ENCODE data around the gene TCP10L. TPM values are rescaled to one million over a fixed set of nuclear protein-coding genes. Genes with fewer than 3 reads are reported as not detected.

The TCP10L gene
- total and polyA plus RNA-seq, 9 donors = 0.48 to 5.2 (median 1.7) TPM

DNA sequence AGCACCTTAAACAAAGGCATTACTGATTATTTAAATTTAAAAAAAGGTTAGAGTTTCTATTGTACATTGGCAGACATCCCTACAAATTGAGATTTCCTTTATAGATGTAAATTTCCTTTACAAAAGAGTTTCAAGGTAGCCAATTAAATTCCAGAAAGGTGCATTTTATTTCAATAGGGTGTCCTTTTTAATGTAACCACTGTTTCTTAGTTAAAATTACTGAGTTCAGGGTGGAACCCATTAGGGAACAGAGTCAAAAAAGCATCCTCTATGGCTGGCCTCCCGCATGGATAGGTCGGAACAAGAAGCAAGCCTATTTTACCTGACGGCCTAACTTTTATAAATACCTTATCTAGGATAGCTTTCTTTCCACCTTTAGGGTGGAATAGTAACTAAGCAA, 24.4 kb downstream of the TCP10L start:
- no peaks in the 10 kb centered on the region for H3K27me3 ChIP-seq
- 93 to 97% (median 95%) methylated on average over 3 of the region's 3 CpGs for WGBS, 3 donors
- intact Hi-C loops (cut with DNase I) = loop anchor here in 2 of 4 donors (5.0 to 10.0 kb wide), 3 partner anchors 106 to 154 kb away; partner anchors contain the start of gene EVA1C (in 1 of the 2)
- TF ChIP-seq POLR2A (IDR thresholded peaks at IDR 0.05) = no peak
- TF ChIP-seq EP300 (IDR thresholded peaks at IDR 0.05) = no peak
- TF ChIP-seq, protein P1, sequence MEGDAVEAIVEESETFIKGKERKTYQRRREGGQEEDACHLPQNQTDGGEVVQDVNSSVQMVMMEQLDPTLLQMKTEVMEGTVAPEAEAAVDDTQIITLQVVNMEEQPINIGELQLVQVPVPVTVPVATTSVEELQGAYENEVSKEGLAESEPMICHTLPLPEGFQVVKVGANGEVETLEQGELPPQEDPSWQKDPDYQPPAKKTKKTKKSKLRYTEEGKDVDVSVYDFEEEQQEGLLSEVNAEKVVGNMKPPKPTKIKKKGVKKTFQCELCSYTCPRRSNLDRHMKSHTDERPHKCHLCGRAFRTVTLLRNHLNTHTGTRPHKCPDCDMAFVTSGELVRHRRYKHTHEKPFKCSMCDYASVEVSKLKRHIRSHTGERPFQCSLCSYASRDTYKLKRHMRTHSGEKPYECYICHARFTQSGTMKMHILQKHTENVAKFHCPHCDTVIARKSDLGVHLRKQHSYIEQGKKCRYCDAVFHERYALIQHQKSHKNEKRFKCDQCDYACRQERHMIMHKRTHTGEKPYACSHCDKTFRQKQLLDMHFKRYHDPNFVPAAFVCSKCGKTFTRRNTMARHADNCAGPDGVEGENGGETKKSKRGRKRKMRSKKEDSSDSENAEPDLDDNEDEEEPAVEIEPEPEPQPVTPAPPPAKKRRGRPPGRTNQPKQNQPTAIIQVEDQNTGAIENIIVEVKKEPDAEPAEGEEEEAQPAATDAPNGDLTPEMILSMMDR (IDR thresholded peaks at IDR 0.05) = no peak
- H3K4me1 ChIP-seq (ENCODE audit: insufficient read depth) = no peaks in the 10 kb centered on the region
- no peaks in the 10 kb centered on the region for H3K36me3 ChIP-seq
- H3K27ac ChIP-seq = no peak overlapping the region
- no peaks in the 10 kb centered on the region for H3K9me3 ChIP-seq
- DNase-seq = no peak
- no peak overlapping the region for H3K4me3 ChIP-seq

DNA sequence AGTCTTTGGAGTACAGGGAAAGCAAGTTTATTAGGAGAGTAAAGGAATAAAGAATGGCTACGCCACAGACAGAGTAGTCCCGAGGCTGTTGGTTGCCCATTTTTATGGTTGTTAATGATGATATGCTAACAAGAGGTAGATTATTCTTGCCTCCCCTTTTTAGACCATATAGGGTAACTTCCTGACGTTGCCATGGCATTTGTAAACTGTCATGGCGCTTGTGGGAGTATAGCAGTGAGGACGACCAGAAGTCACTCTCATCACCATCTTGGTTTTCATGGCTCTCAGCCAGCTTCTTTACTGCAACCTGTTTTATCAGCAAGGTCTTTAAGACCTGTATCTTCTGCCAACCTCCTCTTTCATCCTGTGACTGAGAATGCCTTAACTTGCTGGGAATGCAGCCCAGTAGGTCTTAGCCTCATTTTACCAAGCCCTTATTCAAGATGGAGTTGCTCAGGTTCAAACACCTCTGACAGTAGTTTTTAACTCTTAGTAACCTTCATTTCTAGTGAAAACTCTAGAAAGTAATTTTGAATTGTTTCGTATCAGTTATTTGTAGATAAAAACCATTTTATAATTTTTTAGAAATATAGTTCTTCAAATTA, 26.2 kb downstream of the TCP10L start:
- no peak for TF ChIP-seq EP300 (IDR thresholded peaks at IDR 0.05)
- TF ChIP-seq, protein P1 (IDR thresholded peaks at IDR 0.05) = no peak
- TF ChIP-seq POLR2A (IDR thresholded peaks at IDR 0.05) = no peak
- H3K36me3 ChIP-seq = no peaks in the 10 kb centered on the region
- no peak overlapping the region for H3K27ac ChIP-seq
- no peak overlapping the region for H3K4me3 ChIP-seq
- 85 to 89% (median 87%) methylated on average over 6 of the region's 6 CpGs for WGBS, 3 donors
- no peaks in the 10 kb centered on the region for H3K9me3 ChIP-seq
- intact Hi-C loops (cut with DNase I) = no loop called here
- DNase-seq = no peak
- no peaks in the 10 kb centered on the region for H3K4me1 ChIP-seq (ENCODE audit: insufficient read depth)
- no peaks in the 10 kb centered on the region for H3K27me3 ChIP-seq

DNA sequence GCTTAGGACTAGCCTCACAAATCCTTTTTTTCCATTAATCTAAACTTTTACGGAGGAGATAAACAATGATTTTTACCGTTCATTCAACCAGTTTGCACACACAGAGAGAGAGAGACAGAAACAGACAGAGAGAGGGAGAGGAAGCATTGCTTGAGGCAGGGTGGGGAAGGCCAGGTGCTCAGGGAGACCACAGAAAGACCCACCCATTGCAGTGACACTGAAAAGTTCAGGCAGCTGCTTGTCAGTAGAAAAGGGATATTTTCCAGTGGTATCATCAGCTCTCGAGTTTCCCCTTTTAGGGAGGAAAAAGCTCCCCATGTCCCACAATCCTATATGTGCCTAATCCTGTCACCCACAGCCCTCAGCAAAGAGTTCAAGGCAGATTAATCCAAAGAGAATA, 27.2 kb downstream of the TCP10L start:
- intact Hi-C loops (cut with DNase I) = no loop called here
- TF ChIP-seq EP300 (IDR thresholded peaks at IDR 0.05) (no peak), POLR2A (IDR thresholded peaks at IDR 0.05) (no peak)
- TF ChIP-seq, protein P1 (IDR thresholded peaks at IDR 0.05) = no peak
- WGBS, 3 donors = 89 to 95% (median 90%) methylated on average over 3 of the region's 3 CpGs

DNA sequence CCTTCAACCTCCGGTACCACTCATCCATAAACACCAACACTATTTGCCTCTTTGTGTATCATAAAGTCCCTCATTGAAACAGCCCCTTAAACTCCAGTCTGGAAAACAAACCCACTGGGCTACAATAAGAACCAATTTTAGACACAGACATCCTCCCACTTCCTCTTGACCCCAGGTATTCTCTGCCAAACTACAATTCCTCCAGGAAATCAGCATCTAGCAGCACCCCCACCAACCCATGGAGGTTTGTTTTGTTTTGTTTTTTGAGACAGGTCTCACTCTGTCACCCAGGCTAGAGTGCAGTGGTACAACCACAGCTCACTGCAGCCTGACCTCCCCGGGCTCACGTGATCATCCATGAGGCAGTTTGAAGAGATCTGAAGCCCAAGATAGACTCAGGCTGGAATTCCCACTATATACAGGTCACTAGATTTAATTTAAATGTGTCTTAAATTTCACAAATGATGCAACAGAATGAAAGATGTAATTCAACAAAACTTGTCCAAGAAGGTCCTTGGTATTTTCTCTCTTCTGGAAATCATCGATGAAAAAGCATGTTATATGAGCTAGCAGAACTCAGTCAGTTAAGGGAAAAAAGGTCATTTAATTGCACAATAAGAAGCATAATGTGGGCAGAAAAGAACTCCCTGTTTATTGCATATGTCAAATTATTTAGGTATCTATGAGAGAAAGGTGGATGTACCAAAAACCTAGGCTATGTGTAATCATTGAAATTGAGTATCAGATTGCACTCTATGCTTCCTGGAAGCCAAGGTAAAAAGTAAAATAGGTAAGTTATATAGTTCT, 30.3 kb downstream of the TCP10L start:
- H3K4me3 ChIP-seq = no peak overlapping the region
- TF ChIP-seq EP300 (IDR thresholded peaks at IDR 0.05) (no peak), POLR2A (IDR thresholded peaks at IDR 0.05) (no peak)
- TF ChIP-seq, protein P1 (IDR thresholded peaks at IDR 0.05) = no peak
- intact Hi-C loops (cut with DNase I) = no loop called here
- no peak for DNase-seq
- 90 to 96% (median 94%) methylated on average over 4 of the region's 4 CpGs for WGBS, 3 donors
- H3K36me3 ChIP-seq = no peaks in the 10 kb centered on the region
- H3K9me3 ChIP-seq = no peaks in the 10 kb centered on the region
- no peaks in the 10 kb centered on the region for H3K27me3 ChIP-seq
- no peak overlapping the region for H3K27ac ChIP-seq
- no peaks in the 10 kb centered on the region for H3K4me1 ChIP-seq (ENCODE audit: insufficient read depth)

More for the DNA sequence above, 27.2 kb downstream of the TCP10L start:
- DNase-seq = no peak
- Histone ChIP-seq H3K36me3 (no peaks in the 10 kb centered on the region), H3K9me3 (no peaks in the 10 kb centered on the region), H3K4me1 (ENCODE audit: insufficient read depth) (no peaks in the 10 kb centered on the region), H3K27ac (no peak overlapping the region), H3K4me3 (no peak overlapping the region), H3K27me3 (no peaks in the 10 kb centered on the region)
